GM21717 (cell line): ENCODE measurements around the gene ZBTB46.

ENCODE experiments used
- ATAC-seq: cut with Tn5 transposase; IDR thresholded peaks from one replicate; pipeline ENCODE4 v1.9.1; 2021; ENCODE audit warnings: mild to moderate bottlenecking, moderate library complexity; ENCODE audit not compliant: unreplicated experiment

Gene ZBTB46

DNA sequence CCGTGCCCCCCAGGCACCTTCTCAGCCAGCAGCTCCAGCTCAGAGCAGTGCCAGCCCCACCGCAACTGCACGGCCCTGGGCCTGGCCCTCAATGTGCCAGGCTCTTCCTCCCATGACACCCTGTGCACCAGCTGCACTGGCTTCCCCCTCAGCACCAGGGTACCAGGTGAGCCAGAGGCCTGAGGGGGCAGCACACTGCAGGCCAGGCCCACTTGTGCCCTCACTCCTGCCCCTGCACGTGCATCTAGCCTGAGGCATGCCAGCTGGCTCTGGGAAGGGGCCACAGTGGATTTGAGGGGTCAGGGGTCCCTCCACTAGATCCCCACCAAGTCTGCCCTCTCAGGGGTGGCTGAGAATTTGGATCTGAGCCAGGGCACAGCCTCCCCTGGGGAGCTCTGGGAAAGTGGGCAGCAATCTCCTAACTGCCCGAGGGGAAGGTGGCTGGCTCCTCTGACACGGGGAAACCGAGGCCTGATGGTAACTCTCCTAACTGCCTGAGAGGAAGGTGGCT is 133.7 kb downstream of the ZBTB46 start:
- no peak for ATAC-seq

DNA sequence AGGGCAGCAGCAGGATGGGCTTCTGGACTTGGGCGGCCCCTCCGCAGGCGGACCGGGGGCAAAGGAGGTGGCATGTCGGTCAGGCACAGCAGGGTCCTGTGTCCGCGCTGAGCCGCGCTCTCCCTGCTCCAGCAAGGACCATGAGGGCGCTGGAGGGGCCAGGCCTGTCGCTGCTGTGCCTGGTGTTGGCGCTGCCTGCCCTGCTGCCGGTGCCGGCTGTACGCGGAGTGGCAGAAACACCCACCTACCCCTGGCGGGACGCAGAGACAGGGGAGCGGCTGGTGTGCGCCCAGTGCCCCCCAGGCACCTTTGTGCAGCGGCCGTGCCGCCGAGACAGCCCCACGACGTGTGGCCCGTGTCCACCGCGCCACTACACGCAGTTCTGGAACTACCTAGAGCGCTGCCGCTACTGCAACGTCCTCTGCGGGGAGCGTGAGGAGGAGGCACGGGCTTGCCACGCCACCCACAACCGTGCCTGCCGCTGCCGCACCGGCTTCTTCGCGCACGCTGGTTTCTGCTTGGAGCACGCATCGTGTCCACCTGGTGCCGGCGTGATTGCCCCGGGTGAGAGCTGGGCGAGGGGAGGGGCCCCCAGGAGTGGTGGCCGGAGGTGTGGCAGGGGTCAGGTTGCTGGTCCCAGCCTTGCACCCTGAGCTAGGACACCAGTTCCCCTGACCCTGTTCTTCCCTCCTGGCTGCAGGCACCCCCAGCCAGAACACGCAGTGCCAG is 134.3 kb downstream of the ZBTB46 start, which contains the start of gene TNFRSF6B:
Gene TNFRSF6B, plus strand, starts transcription at position 25 of the 729 bp plus-strand sequence. Its CDS starts 116 bp downstream, at position 141.
- no peak for ATAC-seq

DNA sequence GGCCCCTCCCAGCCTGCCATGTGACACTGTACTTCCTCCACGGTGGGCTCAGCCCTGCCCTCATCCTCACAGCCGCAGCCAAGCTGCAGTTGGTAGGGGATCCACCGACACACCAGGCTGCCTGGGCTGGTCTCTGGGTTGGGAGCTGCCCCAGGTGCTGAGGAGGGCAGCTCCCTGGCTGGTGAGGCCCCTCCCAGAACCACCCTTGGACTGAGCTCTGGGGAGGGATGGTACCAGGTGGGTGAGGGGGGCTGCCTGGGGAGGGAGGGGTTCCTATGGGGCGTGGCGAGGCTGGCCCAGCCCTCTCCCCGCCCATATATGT is 134.8 kb downstream of the ZBTB46 start:
- no peak for ATAC-seq

DNA sequence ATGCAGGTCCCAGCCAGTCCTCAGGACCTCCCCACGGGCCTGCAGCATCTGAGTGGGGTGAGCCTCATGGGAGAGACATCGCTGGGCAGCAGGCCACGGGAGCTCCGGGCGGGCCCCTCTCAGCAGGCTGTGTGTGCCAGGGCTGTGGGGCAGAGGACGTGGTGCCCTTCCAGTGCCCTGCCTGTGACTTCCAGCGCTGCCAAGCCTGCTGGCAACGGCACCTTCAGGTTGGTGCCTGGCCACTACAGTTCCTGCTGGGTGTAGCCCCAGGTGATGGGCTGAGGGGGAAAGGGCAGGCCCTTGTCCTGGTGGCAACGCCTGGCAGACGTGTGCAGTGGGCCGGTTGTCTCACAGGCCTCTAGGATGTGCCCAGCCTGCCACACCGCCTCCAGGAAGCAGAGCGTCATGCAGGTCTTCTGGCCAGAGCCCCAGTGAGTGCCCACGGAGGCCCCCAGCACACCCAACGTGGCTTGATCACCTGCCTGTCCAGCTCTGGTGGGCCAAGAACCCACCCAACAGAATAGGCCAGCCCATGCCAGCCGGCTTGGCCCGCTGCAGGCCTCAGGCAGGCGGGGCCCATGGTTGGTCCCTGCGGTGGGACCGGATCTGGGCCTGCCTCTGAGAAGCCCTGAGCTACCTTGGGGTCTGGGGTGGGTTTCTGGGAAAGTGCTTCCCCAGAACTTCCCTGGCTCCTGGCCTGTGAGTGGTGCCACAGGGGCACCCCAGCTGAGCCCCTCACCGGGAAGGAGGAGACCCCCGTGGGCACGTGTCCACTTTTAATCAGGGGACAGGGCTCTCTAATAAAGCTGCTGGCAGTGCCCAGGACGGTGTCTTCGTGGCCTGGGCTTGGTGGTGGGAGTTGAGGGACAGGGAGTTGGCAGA is 135.4 kb downstream of the ZBTB46 start:
- no peak for ATAC-seq

DNA sequence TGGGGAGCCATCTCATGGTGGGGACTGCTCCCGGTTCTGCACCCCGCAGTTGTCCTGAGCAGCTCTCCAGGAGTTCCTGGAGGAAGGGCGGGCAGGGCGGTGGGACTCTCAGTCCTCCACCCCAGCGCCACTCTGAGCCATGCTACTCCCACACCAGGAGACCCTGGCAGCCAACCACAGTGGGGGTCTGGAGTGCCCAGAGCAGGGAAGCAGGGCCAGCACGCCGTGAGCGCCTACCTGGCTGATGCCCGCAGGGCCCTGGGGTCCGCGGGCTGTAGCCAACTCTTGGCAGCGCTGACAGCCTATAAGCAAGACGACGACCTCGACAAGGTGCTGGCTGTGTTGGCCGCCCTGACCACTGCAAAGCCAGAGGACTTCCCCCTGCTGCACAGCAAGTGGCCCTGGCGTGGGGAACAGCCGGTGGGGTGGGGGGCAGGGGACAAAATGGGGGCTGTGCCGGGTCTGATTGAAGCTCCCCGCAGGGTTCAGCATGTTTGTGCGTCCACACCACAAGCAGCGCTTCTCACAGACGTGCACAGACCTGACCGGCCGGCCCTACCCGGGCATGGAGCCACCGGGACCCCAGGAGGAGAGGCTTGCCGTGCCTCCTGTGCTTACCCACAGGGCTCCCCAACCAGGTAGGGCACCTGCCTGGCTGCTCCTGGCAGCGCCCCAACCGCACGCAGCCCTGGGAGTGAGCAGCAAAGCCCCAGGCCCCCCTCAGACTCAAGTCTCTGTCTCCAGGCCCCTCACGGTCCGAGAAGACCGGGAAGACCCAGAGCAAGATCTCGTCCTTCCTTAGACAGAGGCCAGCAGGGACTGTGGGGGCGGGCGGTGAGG is 136.3 kb downstream of the ZBTB46 start:
- ATAC-seq: no peak

DNA sequence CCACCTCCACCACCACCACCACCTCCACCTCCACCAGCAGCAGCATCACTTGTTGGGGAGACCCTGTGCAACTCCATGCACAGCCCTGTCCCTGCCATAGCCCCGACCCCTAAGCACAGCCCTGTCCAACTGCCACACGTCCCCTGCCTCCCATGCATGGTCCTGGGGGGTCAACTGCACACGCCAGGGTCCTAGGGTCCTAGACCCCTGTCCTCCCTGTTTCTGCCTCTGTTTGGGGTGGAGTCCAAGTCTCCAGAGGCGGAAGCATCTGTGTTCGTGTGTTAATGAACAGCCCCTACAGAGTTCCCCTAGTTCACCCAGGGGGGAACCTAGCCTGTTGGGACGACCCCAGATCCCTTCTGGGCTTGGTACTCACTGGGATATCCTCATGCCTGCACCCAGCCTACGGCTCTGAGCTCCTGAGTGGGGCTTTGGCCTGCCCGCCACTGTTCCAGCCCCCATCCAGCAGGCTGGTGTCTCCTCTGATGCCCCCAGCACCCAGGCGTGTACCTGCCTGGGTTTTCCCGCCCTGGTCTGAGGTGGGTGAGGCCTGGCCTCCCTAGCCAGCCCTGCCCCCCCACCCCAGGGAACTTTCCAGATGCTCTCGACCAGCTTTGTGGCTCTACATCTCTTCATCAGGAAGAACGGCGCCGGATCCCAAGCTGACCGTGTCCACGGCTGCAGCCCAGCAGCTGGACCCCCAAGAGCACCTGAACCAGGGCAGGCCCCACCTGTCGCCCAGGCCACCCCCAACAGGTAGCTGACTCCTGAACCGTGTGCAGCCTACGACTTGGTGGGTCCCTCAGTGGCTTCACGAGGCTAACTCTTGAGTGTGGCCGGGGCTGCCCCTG is 137.1 kb downstream of the ZBTB46 start:
- ATAC-seq: no peak
